Activated naive CD8-positive, alpha-beta T cell (primary cell): ENCODE measurements around the gene BRF1.
"Not testable (repeated sequence)": the region's sequence is repeated elsewhere in the genome, so short reads cannot be mapped to it uniquely, and the experiment has no call there.

Source experiments
- H3K27ac Mint-ChIP-seq: one replicate; pipeline ENCODE4 v1.8.0; 2021; ENCODE audit warnings: mixed read lengths
- H3K27me3 Mint-ChIP-seq: one replicate; pipeline ENCODE4 v1.8.0; 2021; ENCODE audit warnings: mixed read lengths
- H3K36me3 Mint-ChIP-seq: one replicate; pipeline ENCODE4 v1.8.0; 2021; ENCODE audit warnings: mixed read lengths
- H3K4me1 Mint-ChIP-seq: one replicate; pipeline ENCODE4 v1.8.0; 2021; ENCODE audit warnings: low read depth, mixed read lengths
- H3K4me3 Mint-ChIP-seq: one replicate; pipeline ENCODE4 v1.8.0; 2021; ENCODE audit warnings: mild to moderate bottlenecking, mixed read lengths
- H3K9me3 Mint-ChIP-seq: one replicate; pipeline ENCODE4 v1.8.0; 2021; ENCODE audit warnings: low read depth, mixed read lengths

Gene BRF1

GRCh38 chr14:105335735-105336476 lies 35.1 kb upstream of the BRF1 start:
- H3K9me3 Mint-ChIP-seq: no peaks in the 10 kb centered on the region
- H3K27me3 Mint-ChIP-seq: no peaks in the 10 kb centered on the region
- H3K4me1 Mint-ChIP-seq: peaks cover 20% of the 10 kb centered on the region
- H3K4me3 Mint-ChIP-seq: no peak overlapping the region
- H3K27ac Mint-ChIP-seq: no peak overlapping the region
- no peaks in the 10 kb centered on the region for H3K36me3 Mint-ChIP-seq

GRCh38 chr14:105335231-105335542 lies 34.4 kb upstream of the BRF1 start:
- not testable (repeated sequence) for H3K4me3 Mint-ChIP-seq, H3K36me3 Mint-ChIP-seq, H3K27me3 Mint-ChIP-seq, H3K9me3 Mint-ChIP-seq, H3K27ac Mint-ChIP-seq
- H3K4me1 Mint-ChIP-seq: peaks cover 21% of the 10 kb centered on the region

- no peaks in the 10 kb centered on the region for H3K9me3 Mint-ChIP-seq
These were observed 33.8 kb upstream of the BRF1 start for GRCh38 chr14:105334383-105335230.

GRCh38 chr14:105333613-105334364 lies 33.0 kb upstream of the BRF1 start:
- H3K27ac Mint-ChIP-seq: no peak overlapping the region
- no peak overlapping the region for H3K4me3 Mint-ChIP-seq
- no peaks in the 10 kb centered on the region for H3K36me3 Mint-ChIP-seq
- H3K9me3 Mint-ChIP-seq: no peaks in the 10 kb centered on the region
- H3K4me1 Mint-ChIP-seq: peaks cover 25% of the 10 kb centered on the region
- H3K27me3 Mint-ChIP-seq: no peaks in the 10 kb centered on the region

More at GRCh38 chr14:105334383-105335230, 33.8 kb upstream of the BRF1 start:
- Mint-ChIP-seq H3K27me3 (no peaks in the 10 kb centered on the region), H3K27ac (no peak overlapping the region), H3K4me3 (no peak overlapping the region), H3K4me1 (peaks cover 20% of the 10 kb centered on the region), H3K36me3 (no peaks in the 10 kb centered on the region)

- no peak overlapping the region for H3K27ac Mint-ChIP-seq
- no peaks in the 10 kb centered on the region for H3K27me3 Mint-ChIP-seq
- H3K36me3 Mint-ChIP-seq: no peaks in the 10 kb centered on the region
- no peaks in the 10 kb centered on the region for H3K9me3 Mint-ChIP-seq
- no peak overlapping the region for H3K4me3 Mint-ChIP-seq
- peaks cover 31% of the 10 kb centered on the region for H3K4me1 Mint-ChIP-seq
These were observed 32.3 kb upstream of the BRF1 start for GRCh38 chr14:105333020-105333490.

- Mint-ChIP-seq H3K36me3 (no peaks in the 10 kb centered on the region), H3K4me1 (peaks cover 31% of the 10 kb centered on the region), H3K27me3 (no peaks in the 10 kb centered on the region), H3K27ac (no peak overlapping the region), H3K4me3 (no peak overlapping the region), H3K9me3 (no peaks in the 10 kb centered on the region)
These were observed 31.6 kb upstream of the BRF1 start for GRCh38 chr14:105332350-105332874.

- H3K9me3 Mint-ChIP-seq: no peaks in the 10 kb centered on the region
- H3K36me3 Mint-ChIP-seq: no peaks in the 10 kb centered on the region
- H3K4me1 Mint-ChIP-seq: peaks cover 29% of the 10 kb centered on the region
- peak overlapping the region; percentile 15 for H3K4me3 Mint-ChIP-seq
- H3K27ac Mint-ChIP-seq: peak overlapping the region; percentile 42
- no peaks in the 10 kb centered on the region for H3K27me3 Mint-ChIP-seq
These were observed 31.0 kb upstream of the BRF1 start for GRCh38 chr14:105331575-105332349.

DNA sequence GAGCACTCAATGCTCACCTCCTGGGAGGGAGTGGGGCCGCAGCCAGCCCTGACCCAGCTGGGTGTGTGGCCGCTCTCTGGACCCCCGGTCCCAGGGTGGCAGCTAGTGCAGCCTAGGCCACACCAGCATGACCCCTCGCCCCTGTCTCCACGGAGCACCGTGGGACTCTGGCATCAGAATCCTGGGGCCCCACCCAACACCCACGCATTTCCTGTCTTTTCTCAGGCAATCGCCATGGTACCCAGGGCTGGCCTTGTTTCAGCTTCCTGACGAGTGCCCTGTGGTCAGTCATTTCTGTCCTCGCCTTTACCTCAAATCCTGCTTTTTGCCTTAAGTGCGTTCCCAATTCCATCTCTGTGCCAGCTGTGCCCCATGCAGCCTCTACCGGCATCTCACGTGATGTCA lies 29.7 kb upstream of the BRF1 start:
- Mint-ChIP-seq H3K4me1 (peaks cover 29% of the 10 kb centered on the region), H3K36me3 (no peaks in the 10 kb centered on the region), H3K4me3 (no peak overlapping the region), H3K27ac (no peak overlapping the region), H3K9me3 (no peaks in the 10 kb centered on the region), H3K27me3 (no peaks in the 10 kb centered on the region)

DNA sequence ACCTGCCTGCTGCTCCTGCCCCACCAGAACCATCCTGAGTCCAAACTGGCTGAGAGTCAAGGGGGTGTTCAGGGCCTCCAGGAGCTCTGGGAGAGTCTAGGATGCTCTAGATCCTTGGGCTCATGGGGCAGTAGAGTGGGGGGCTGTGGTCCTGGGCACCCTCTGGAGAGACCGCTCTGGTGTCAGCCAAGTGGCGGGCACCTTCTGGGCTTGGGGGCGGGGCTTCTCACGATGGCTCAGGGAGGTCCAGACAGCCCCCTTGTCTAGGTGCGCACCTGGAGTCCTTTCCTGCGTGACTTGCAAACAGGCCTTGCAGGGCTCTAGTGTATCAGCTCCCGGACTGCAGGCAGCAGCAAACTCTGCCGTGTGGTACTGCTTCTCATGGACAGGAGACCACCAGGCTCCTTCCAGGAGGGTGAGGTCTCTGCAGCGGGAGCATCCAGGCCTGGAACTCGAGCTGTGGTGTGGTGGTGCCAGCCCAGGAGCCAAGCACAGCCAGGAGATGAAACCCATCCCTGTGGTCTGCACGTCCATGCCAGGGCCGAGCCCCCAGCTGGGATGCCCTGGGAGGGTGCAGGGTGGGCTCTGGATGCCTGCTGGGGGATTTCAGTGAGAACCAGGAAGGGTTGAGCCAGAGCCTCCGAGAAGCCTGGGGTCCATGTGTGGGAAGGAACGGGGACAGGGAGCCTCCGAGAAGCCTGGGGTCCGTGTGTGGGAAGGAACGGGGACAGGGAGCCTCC lies 28.8 kb upstream of the BRF1 start:
- Mint-ChIP-seq H3K9me3 (no peaks in the 10 kb centered on the region), H3K4me1 (peaks cover 29% of the 10 kb centered on the region), H3K4me3 (no peak overlapping the region), H3K27ac (no peak overlapping the region), H3K27me3 (no peaks in the 10 kb centered on the region), H3K36me3 (no peaks in the 10 kb centered on the region)

DNA sequence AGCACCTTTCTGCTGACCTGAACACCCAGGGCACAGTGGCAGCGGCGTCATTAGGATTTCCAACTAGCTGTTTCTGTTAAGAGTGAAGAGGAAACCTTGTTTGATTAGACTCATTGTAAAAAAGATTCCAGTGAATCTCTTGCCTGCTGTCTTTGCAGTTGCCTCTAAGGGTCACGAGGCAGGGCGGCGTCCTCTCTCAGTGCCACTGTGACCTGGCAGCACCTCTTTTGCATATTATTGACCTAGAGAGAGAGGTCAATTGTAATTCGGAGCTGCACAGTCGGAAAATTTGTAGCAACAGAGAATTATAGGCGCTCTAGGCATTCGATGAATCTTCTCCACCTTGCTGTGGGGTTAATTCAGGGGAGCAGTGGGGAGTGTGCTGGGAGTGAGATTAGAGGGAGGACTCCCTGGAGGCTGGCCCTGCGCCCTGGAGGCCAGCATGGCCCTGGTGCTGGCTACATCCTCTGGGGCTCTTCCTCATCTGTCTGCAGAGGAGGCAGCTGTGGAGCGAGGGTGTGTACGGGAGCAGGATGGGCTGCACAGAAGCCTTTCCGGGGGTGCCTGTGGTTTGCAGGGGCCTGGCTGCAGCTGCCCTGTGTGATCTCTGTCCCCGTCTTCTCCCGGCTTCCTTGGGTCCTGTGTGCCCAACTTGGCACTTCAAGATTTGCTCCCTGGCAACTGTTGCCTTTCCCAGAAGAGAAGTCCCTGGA lies 28.0 kb upstream of the BRF1 start:
- H3K4me3 Mint-ChIP-seq: no peak overlapping the region
- H3K36me3 Mint-ChIP-seq: no peaks in the 10 kb centered on the region
- H3K4me1 Mint-ChIP-seq: peaks cover 29% of the 10 kb centered on the region
- H3K27me3 Mint-ChIP-seq: no peaks in the 10 kb centered on the region
- H3K9me3 Mint-ChIP-seq: no peaks in the 10 kb centered on the region
- no peak overlapping the region for H3K27ac Mint-ChIP-seq

- Mint-ChIP-seq H3K36me3 (peaks cover 3% of the 10 kb centered on the region), H3K27ac (no peak overlapping the region), H3K4me3 (no peak overlapping the region), H3K9me3 (no peaks in the 10 kb centered on the region), H3K27me3 (no peaks in the 10 kb centered on the region), H3K4me1 (peaks cover 32% of the 10 kb centered on the region)
These were observed 27.4 kb upstream of the BRF1 start for GRCh38 chr14:105328070-105328677.

GRCh38 chr14:105327695-105328045 lies 26.9 kb upstream of the BRF1 start:
- H3K36me3 Mint-ChIP-seq, H3K27ac Mint-ChIP-seq, H3K27me3 Mint-ChIP-seq, H3K4me3 Mint-ChIP-seq, H3K9me3 Mint-ChIP-seq: not testable (repeated sequence)
- H3K4me1 Mint-ChIP-seq: peaks cover 36% of the 10 kb centered on the region
